Brain microvascular endothelial cell (primary cell): Measurements from ENCODE around the gene ZSWIM8.
A peak's percentile ranks its signal among the peaks of the same experiment; 100 is the strongest.

Experiments
- DNase-seq: peaks from one replicate; pipeline ENCODE4 v3.0.0-alpha.2; 2020
- H3K27ac ChIP-seq: fragments of 250-450 bp; sonication (Bioruptor Pico); 2 replicates; pipeline ENCODE4 v1.5.1; 2020; ENCODE audit warnings: mild to moderate bottlenecking, moderate library complexity
- H3K27me3 ChIP-seq: fragments of 250-450 bp; sonication (Bioruptor Pico); replicated peaks from 2 replicates; pipeline ENCODE4 v1.5.1; 2020; ENCODE audit warnings: mild to moderate bottlenecking
- H3K36me3 ChIP-seq: fragments of 250-450 bp; sonication (Bioruptor Pico); replicated peaks from 2 replicates; pipeline ENCODE4 v1.5.1; 2020; ENCODE audit warnings: mild to moderate bottlenecking
- H3K4me3 ChIP-seq: 2 replicates; pipeline ENCODE4 v1.5.1; 2011; ENCODE audit warnings: low read depth, mild to moderate bottlenecking, control low read depth, low read length, moderate library complexity
- CTCF ChIP-seq: IDR thresholded peaks from 2 replicates; pipeline ENCODE4 v1.5.1; 2011; ENCODE audit warnings: low read depth, mild to moderate bottlenecking, moderate library complexity, low read length, control low read depth, inconsistent platforms; ENCODE audit errors: missing control alignments
- in situ Hi-C: cut with HindIII; loops from 2 replicates; pipeline ENCODE4 v1.10.0; 2017; ENCODE audit warnings: low sequenced_read_pairs, low pct_ligation_motif_present

Gene ZSWIM8

DNA sequence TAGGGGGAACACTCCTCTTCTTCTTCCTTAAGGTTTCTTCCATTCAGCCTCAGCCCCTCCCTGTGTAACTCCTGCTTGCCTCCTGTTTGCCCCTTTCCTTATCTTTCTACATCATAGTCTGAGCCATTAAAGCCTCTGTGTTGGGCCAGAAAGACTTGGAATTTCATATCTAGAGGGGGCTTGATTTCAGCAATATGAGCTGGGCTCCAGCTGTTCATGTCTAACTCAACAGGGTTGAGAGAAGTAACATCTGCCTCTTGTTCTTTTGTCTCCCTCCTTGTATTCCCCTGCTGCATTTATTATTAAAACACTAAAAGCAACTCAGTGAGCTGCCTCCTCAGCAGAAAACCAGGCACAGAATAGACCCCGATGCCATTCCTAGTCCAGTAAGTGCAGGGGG lies 23.6 kb upstream of the ZSWIM8 start:
- TF ChIP-seq CTCF: no peak

DNA sequence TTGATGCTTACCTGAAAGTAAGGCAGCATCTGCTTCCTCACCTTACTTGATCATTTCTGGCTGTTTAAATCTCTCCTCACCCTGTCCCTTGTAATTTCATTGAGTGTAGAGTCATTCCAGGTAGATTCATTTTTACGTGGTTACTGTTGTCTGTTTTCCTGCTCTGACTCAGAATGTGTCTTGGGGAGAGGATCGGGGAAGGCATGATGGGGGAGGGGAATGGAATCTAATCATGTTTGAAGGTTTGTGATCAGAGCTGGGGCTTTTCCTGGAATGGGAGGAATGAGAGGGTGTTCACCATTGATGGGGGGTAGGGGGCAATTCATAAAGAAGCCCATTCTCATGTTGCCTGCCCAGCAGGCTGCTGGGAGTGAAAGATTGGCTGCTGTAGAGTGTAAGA lies 22.5 kb upstream of the ZSWIM8 start:
- Histone ChIP-seq H3K27me3 (no peaks in the 10 kb centered on the region), H3K4me3 (no peak overlapping the region), H3K27ac (peak overlapping the region; percentile 10), H3K36me3 (peaks cover 81% of the 10 kb centered on the region)
- no peak for TF ChIP-seq CTCF
- DNase-seq: peak; percentile 31
- in situ Hi-C loops: no loop called here

More for the DNA sequence above, 23.6 kb upstream of the ZSWIM8 start:
- Histone ChIP-seq H3K4me3 (no peak overlapping the region), H3K36me3 (peaks cover 70% of the 10 kb centered on the region), H3K27me3 (no peaks in the 10 kb centered on the region), H3K27ac (no peak overlapping the region)
- in situ Hi-C loops: no loop called here
- no peak for DNase-seq

DNA sequence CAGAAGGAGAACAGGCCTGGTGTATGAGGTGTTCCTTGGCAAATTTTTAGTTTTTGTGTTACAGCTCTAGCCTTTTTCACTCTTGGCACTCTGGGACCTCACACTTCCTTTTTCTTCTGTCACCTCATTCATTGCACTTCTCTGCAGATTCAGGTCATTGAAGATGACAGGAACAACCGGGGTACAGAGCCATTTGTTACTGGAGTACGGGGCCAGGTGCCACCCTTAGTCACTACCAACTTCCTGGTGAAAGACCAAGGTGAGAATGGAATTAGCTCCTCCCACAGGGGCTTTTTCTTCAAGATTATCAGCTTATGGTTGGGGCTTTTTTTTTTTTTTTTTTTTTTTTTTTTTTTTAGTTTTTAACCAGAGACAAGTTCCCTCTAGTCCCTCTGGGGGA lies 22.1 kb upstream of the ZSWIM8 start:
- Histone ChIP-seq H3K27me3 (no peaks in the 10 kb centered on the region), H3K27ac (peak overlapping the region; percentile 10), H3K4me3 (no peak overlapping the region), H3K36me3 (peaks cover 85% of the 10 kb centered on the region)
- no peak for TF ChIP-seq CTCF
- no peak for DNase-seq
- in situ Hi-C loops: no loop called here

GRCh38 chr10:73765066-73765465 lies 20.3 kb upstream of the ZSWIM8 start:
- H3K27me3 ChIP-seq: no peaks in the 10 kb centered on the region
- TF ChIP-seq CTCF: no peak
- H3K4me3 ChIP-seq: no peak overlapping the region
- H3K36me3 ChIP-seq: peaks cover 99% of the 10 kb centered on the region
- DNase-seq: no peak
- in situ Hi-C loops: no loop called here
- no peak overlapping the region for H3K27ac ChIP-seq

- H3K27ac ChIP-seq: no peak overlapping the region
- no peak for DNase-seq
- H3K27me3 ChIP-seq: no peaks in the 10 kb centered on the region
- peaks cover 80% of the 10 kb centered on the region for H3K36me3 ChIP-seq
- H3K4me3 ChIP-seq: no peak overlapping the region
- TF ChIP-seq CTCF: no peak
- in situ Hi-C loops: no loop called here
Observed at GRCh38 chr10:73768881-73769280, 16.5 kb upstream of the ZSWIM8 start.

- Histone ChIP-seq H3K27ac (no peak overlapping the region), H3K4me3 (no peak overlapping the region), H3K36me3 (peaks cover 75% of the 10 kb centered on the region), H3K27me3 (no peaks in the 10 kb centered on the region)
- in situ Hi-C loops: no loop called here
- TF ChIP-seq CTCF: no peak
- no peak for DNase-seq
Observed at GRCh38 chr10:73769396-73769795, 16.0 kb upstream of the ZSWIM8 start.
